DND-41 (cell line): ENCODE measurements around the gene SMYD4.

Experiments used
- ATAC-seq: fragments of 200-7000 bp; cut with Tn5 transposase; 3 replicates; pipeline ENCODE4 v1.9.1; 2021; ENCODE audit warnings: low read depth; ENCODE audit not compliant: insufficient read depth
- DNase-seq: peaks from one replicate; pipeline ENCODE4 v3.0.0-alpha.2; 2020
- H2AFZ ChIP-seq: 2 replicates; pipeline ENCODE4 v1.6.0; 2012; ENCODE audit warnings: low read depth, low read length
- H3K27ac ChIP-seq: 2 replicates; pipeline ENCODE4 v1.5.1; 2012; ENCODE audit warnings: low read length, inconsistent platforms
- H3K27me3 ChIP-seq: fragments of 200-600 bp; sonication (generic); 2 replicates; pipeline ENCODE4 v1.6.0; 2012; ENCODE audit warnings: low read length, mild to moderate bottlenecking, inconsistent platforms; ENCODE audit not compliant: insufficient read depth, poor library complexity
- H3K36me3 ChIP-seq: 2 replicates; pipeline ENCODE4 v1.5.1; 2012; ENCODE audit warnings: low read length, inconsistent platforms; ENCODE audit not compliant: insufficient read depth
- H3K4me1 ChIP-seq: 2 replicates; pipeline ENCODE4 v1.5.1; 2012; ENCODE audit warnings: mild to moderate bottlenecking, low read length; ENCODE audit not compliant: insufficient read depth
- H3K4me2 ChIP-seq: 2 replicates; pipeline ENCODE4 v1.6.0; 2012; ENCODE audit warnings: mild to moderate bottlenecking, moderate library complexity, low read length, inconsistent platforms; ENCODE audit not compliant: insufficient read depth
- H3K4me3 ChIP-seq, 2 experiments: fragments of 200-600 bp in 1 of 2; shearing (Covaris generic) in 1 of 2; 2 replicates each; pipeline ENCODE4 v1.5.1; 2012 to 2016; ENCODE audit warnings: inconsistent platforms in 2 of 2, low read length in 2 of 2, mild to moderate bottlenecking in 2 of 2, low read depth in 1 of 2, moderate library complexity in 1 of 2
- H3K79me2 ChIP-seq: 2 replicates; pipeline ENCODE4 v1.6.0; 2012; ENCODE audit warnings: low read length, inconsistent platforms; ENCODE audit not compliant: insufficient read depth
- H3K9ac ChIP-seq: 2 replicates; pipeline ENCODE4 v1.6.0; 2012; ENCODE audit warnings: low read depth, mild to moderate bottlenecking, inconsistent platforms, low read length, moderate library complexity
- H3K9me3 ChIP-seq: 2 replicates; pipeline ENCODE4 v1.5.1; 2012; ENCODE audit warnings: low read length, moderate library complexity, mild to moderate bottlenecking, inconsistent platforms; ENCODE audit not compliant: insufficient read depth, severe bottlenecking
- H4K20me1 ChIP-seq: 2 replicates; pipeline ENCODE4 v1.6.0; 2012; ENCODE audit warnings: low read length; ENCODE audit not compliant: insufficient read depth
- EZH2 ChIP-seq: IDR thresholded peaks from 3 replicates; pipeline ENCODE4 v1.6.1; 2012; ENCODE audit warnings: borderline replicate concordance, low read depth, mild to moderate bottlenecking, moderate library complexity, low read length, inconsistent platforms; ENCODE audit not compliant: severe bottlenecking
- TF ChIP-seq, protein P1 (sequence below): IDR thresholded peaks from 2 replicates; pipeline ENCODE4 v1.5.1; 2012; ENCODE audit warnings: borderline replicate concordance, low read length, moderate library complexity, mild to moderate bottlenecking; ENCODE audit not compliant: poor library complexity, severe bottlenecking; ENCODE audit errors: extremely low read depth

SMYD4 gene

DNA sequence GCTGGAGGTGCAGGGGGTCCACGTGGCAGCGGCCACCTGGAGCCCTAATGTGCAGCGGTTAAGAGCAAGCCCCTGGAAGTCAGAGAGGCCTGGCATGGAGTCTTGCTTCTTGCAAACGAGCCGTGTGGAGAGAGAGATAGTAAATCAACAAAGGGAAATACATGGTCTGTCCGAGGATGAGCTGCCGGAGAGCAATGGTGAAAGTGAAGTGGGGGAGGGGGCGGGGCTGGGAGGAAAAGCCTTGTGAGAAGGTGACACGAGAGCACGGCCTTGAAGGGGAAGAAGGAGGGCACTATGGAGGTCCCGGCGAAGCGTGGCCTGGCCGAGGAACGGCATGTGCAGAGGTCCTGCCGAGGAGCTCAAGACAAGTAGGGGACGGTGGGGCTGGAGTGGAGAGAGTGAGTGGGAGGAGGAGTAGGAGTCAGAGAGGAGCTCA is 73.9 kb downstream of the SMYD4 start:
- no peaks in the 10 kb centered on the region for H3K27me3 ChIP-seq
- H3K27ac ChIP-seq, result no peak overlapping the region
- no peak for ATAC-seq
- H4K20me1 ChIP-seq, result no peaks in the 10 kb centered on the region
- no peaks in the 10 kb centered on the region for H3K4me1 ChIP-seq
- no peak overlapping the region for H2AFZ ChIP-seq
- H3K36me3 ChIP-seq, result no peaks in the 10 kb centered on the region
- H3K9me3 ChIP-seq, result no peaks in the 10 kb centered on the region
- no peaks in the 10 kb centered on the region for H3K79me2 ChIP-seq
- DNase-seq, result no peak
- no peak overlapping the region for H3K4me3 ChIP-seq
- no peak overlapping the region for H3K9ac ChIP-seq
- TF ChIP-seq, protein P1, sequence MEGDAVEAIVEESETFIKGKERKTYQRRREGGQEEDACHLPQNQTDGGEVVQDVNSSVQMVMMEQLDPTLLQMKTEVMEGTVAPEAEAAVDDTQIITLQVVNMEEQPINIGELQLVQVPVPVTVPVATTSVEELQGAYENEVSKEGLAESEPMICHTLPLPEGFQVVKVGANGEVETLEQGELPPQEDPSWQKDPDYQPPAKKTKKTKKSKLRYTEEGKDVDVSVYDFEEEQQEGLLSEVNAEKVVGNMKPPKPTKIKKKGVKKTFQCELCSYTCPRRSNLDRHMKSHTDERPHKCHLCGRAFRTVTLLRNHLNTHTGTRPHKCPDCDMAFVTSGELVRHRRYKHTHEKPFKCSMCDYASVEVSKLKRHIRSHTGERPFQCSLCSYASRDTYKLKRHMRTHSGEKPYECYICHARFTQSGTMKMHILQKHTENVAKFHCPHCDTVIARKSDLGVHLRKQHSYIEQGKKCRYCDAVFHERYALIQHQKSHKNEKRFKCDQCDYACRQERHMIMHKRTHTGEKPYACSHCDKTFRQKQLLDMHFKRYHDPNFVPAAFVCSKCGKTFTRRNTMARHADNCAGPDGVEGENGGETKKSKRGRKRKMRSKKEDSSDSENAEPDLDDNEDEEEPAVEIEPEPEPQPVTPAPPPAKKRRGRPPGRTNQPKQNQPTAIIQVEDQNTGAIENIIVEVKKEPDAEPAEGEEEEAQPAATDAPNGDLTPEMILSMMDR, result no peak
- TF ChIP-seq EZH2, result no peak
- no peak overlapping the region for H3K4me2 ChIP-seq

DNA sequence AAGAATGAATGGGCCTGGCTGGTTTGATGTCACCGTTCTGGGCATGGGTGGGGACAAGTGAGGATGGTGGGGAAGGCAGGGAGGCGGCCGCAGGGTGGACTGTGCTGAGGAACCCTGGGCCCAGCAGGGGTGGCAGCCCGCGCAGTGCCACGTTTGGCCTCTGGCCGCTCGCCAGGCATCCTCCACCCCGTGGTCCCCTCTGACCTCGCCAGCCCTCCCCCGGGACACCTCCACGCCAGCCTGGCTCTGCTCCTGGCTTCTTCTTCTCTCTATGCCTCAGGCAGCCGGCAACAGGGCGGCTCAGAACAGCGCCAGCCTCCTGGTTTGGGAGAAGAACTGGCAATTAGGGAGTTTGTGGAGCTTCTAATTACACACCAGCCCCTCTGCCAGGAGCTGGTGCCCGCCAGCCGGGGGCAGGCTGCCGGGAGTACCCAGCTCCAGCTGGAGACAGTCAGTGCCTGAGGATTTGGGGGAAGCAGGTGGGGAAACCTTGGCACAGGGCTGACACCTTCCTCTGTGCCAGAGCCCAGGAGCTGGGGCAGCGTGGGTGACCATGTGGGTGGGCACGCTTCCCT is 74.4 kb downstream of the SMYD4 start:
- no peaks in the 10 kb centered on the region for H3K4me1 ChIP-seq
- DNase-seq, result no peak
- no peak for ATAC-seq

DNA sequence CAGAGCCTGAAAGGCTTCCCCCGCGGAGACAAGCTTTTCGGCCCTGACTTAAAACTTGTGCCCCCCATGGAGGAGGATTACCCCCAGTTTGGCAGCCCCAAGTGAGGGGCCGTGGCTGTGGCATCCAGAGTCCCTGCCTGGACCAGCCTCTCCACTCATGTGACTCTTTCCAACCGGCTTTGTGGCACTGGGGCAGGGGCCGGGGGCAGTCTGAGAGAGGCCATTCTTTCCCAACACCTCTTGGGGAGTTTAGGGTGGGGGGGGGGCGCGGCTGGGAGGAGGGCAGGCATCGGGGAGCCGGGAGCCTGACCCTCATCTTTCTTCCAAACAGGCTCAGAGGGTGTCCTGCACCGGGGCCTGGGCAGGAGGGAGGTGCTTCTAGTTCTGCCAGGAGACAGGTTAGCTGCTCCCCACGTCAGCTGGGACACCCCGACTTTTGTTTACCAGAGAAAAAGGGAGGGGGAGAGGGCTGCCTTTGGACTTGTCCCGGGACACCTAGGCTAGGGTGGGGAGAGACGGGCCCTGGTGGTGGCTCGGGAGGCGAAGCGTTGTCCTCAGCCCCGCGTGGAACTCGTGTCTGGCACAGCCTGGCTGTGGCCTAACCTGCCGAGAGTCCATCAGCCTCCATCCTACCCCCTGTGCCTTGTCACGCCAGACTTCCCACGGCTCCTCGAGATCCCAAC is 75.1 kb downstream of the SMYD4 start:
- no peak overlapping the region for H2AFZ ChIP-seq
- H3K4me1 ChIP-seq, result no peaks in the 10 kb centered on the region
- no peaks in the 10 kb centered on the region for H3K36me3 ChIP-seq
- ATAC-seq, result no peak
- no peaks in the 10 kb centered on the region for H4K20me1 ChIP-seq
- no peaks in the 10 kb centered on the region for H3K27me3 ChIP-seq
- no peaks in the 10 kb centered on the region for H3K9me3 ChIP-seq
- no peaks in the 10 kb centered on the region for H3K79me2 ChIP-seq
- no peak for TF ChIP-seq EZH2
- TF ChIP-seq, protein P1, result no peak
- no peak overlapping the region for H3K9ac ChIP-seq
- no peak for DNase-seq
- H3K4me3 ChIP-seq, result no peak overlapping the region
- H3K4me2 ChIP-seq, result no peak overlapping the region
- no peak overlapping the region for H3K27ac ChIP-seq

More for the DNA sequence above, 74.4 kb downstream of the SMYD4 start:
- TF ChIP-seq, protein P1, result no peak
- no peak for TF ChIP-seq EZH2
- Histone ChIP-seq H3K27me3 (no peaks in the 10 kb centered on the region), H4K20me1 (no peaks in the 10 kb centered on the region), H3K4me3 (no peak overlapping the region), H2AFZ (no peak overlapping the region), H3K36me3 (no peaks in the 10 kb centered on the region), H3K9ac (no peak overlapping the region), H3K79me2 (no peaks in the 10 kb centered on the region), H3K4me2 (no peak overlapping the region), H3K9me3 (no peaks in the 10 kb centered on the region), H3K27ac (no peak overlapping the region)
